GM18951 (cell line): ENCODE data around the gene GALT.
A peak's percentile ranks its signal among the peaks of the same experiment; 100 is the strongest.

Source experiments
- POLR2A ChIP-seq: IDR thresholded peaks from 4 replicates; pipeline ENCODE4 v1.6.1; 2011; ENCODE audit warnings: mild to moderate bottlenecking; ENCODE audit not compliant: insufficient read length, insufficient read depth; ENCODE audit errors: extremely low read depth
- in situ Hi-C: fragments of 300-500 bp; cut with MboI; formaldehyde crosslinking; loops from one replicate; pipeline ENCODE4 v1.12.0; 2022; ENCODE audit warnings: low sequenced_read_pairs, mixed read lengths, inconsistent platforms; ENCODE audit not compliant: unreplicated experiment

GALT gene

DNA sequence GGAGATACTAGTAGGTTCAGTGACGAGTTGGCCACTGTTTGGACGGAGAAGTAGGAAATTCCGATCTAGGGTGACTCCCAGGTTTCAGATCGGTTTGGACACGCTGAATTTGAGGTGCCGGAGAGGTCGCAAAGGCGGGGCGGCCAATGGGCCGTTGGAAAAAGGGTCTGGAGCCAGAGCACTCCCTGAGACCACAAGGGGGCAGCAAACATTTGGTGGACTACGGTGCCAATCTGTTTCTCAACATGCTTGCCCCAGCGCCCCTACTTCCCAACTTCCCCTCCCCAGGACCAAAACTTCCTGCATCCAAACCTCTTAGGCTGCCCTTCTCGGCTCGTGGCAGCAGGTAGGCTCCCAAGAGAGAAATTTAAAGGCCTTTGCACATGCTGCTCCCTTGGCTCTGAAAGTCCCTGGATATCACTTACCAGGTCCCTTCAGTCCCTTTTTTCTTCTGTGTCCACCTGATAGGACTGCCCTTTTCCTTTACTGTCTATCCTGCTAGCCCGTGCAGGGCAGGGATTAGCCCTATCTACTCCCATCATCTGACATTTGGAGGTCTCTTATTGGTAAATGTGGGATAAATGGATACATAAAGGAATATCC lies 33.6 kb upstream of the GALT start:
- no peak for TF ChIP-seq POLR2A
- in situ Hi-C loops, result no loop called here

DNA sequence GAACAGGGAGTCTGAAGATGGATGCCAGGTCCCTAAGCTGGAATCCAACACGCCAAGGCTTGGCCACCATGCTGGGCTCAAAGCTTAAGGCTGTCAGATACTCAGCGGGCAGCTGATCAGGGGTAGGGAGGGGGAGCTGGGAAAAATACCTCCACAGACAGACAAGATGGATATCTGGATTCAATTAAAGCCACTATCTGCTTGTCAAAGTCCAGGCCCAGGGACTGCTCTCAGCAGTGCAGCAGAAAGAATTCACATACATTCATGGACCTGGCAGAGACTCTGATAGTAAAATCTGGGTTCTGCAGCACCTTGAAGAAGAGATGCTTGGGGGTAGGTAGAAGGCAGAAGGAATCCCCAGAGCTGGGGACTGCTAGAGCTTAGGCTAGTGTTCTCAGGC lies 31.3 kb upstream of the GALT start:
- TF ChIP-seq POLR2A, result no peak
- in situ Hi-C loops, result no loop called here

- in situ Hi-C loops, result no loop called here
- peak; percentile 77 for TF ChIP-seq POLR2A
Measured at GRCh38 chr9:34620061-34620994, 26.1 kb upstream of the GALT start, which contains the start of gene DCTN3. TSS of gene DCTN3 (minus strand) at chr9:34620495. CDS start at chr9:34620464, 31 bp downstream.

GRCh38 chr9:34623374-34624235 lies 22.9 kb upstream of the GALT start:
- in situ Hi-C loops, result no loop called here

DNA sequence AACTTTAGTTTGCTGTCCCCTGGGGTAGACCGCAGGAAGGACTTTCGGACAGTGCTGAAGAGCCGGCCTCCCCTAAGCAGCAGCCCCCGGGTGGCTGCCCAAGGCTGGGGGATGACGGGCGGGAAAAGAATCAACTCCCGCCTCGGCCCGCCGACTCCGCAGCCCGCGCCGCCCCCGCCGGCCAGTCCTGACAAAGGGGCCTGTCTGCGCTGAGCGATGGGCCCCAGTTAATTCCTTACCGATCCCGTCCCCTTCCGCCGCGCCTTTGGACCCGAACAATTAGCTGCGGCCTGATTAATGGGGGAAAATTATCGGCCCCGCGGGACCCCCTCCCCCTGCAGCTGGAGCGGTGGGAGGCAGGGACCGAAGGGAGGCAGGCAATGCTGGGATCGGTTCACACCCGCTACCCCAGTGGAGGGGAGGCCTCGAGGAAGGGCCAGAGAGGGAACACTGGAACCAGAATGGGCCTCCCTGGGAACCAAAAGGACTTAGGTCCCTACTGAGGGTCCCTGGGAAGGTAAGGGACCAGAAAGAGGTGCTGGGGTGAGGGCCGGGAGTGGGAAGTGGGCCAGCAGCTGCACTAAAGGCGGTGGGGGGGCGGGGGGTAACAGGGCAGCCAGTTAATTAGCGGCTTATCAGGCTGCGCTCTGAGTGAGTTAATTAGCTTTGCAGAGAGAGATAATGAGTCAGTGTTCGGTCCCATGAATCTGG lies 21.8 kb upstream of the GALT start:
- TF ChIP-seq POLR2A, result no peak
- in situ Hi-C loops, result no loop called here

More at GRCh38 chr9:34623374-34624235, 22.9 kb upstream of the GALT start:
- no peak for TF ChIP-seq POLR2A

GRCh38 chr9:34625186-34625486 lies 21.3 kb upstream of the GALT start:
- in situ Hi-C loops, result no loop called here
- no peak for TF ChIP-seq POLR2A

- in situ Hi-C loops, result no loop called here
- TF ChIP-seq POLR2A, result no peak
Measured at GRCh38 chr9:34627716-34628655, 18.5 kb upstream of the GALT start.

GRCh38 chr9:34628656-34629490 lies 17.6 kb upstream of the GALT start, which contains the start of gene ARID3C:
TSS of gene ARID3C (minus strand) at chr9:34629066. CDS start at chr9:34628014, 1,052 bp downstream.
- TF ChIP-seq POLR2A, result no peak
- in situ Hi-C loops, result no loop called here

DNA sequence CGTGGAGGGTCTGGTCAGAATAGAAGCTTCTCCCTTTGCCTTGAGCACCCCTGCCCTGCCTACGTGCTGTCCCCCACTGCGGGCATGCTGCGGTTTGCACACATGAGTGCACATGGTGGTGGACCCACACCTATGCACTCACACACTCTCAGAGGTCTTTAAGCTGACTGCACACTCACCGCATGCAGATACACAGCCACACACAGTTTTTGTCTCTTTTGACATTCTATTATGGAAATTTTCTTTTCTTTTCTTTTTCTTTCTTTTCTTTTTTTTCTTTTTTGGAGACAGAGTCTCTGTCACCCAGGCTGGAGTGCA lies 17.0 kb upstream of the GALT start:
- no peak for TF ChIP-seq POLR2A
- in situ Hi-C loops, result no loop called here

GRCh38 chr9:34630402-34631154 lies 15.9 kb upstream of the GALT start:
- TF ChIP-seq POLR2A, result no peak
- in situ Hi-C loops, result no loop called here
